HFF-Myc (cell line): ENCODE measurements around the gene IL22RA2.

ENCODE experiments used
- DNase-seq: peaks from one replicate; pipeline ENCODE4 v3.0.0-alpha.2; 2011; ENCODE audit warnings: low read depth; ENCODE audit errors: extremely low read depth
- H3K4me3 ChIP-seq: replicated peaks from 2 replicates; pipeline ENCODE4 v1.5.1; 2011; ENCODE audit warnings: low read depth, mild to moderate bottlenecking, control low read depth, low read length
- TF ChIP-seq, protein P1 (sequence below): IDR thresholded peaks from 2 replicates; pipeline ENCODE4 v1.5.1; 2012; ENCODE audit warnings: mild to moderate bottlenecking, low read depth, low read length, control low read depth; ENCODE audit errors: missing control alignments

The IL22RA2 gene

DNA sequence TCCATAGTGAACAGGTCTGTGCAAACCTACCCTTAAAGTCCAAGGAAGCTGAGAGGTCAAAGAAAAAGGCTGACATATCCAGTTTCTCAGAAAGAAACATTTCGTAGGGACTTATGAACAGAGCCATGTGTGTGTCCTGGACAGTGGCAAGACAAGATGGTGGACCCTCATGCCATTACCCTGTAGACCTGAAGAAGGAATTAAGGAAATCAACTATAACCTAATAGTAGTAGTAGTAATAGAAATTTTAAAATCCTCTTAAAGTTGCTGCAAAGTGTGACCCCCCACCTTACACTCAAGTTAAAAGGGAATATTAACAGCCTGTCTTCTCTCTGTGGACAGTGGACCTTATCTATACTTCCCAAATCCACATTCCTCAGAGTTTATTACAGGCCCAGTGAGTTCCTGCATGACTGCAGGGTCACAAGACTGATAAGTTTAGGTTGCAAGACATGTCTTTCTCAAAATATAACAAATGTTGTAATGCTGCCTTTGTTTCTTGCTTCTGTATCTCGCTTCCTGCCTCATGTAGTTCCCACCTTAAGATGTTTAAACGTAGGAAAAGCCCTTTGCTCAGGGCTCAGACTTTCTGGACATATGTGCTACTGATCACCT, 10.6 kb downstream of the IL22RA2 start:
- TF ChIP-seq, protein P1, sequence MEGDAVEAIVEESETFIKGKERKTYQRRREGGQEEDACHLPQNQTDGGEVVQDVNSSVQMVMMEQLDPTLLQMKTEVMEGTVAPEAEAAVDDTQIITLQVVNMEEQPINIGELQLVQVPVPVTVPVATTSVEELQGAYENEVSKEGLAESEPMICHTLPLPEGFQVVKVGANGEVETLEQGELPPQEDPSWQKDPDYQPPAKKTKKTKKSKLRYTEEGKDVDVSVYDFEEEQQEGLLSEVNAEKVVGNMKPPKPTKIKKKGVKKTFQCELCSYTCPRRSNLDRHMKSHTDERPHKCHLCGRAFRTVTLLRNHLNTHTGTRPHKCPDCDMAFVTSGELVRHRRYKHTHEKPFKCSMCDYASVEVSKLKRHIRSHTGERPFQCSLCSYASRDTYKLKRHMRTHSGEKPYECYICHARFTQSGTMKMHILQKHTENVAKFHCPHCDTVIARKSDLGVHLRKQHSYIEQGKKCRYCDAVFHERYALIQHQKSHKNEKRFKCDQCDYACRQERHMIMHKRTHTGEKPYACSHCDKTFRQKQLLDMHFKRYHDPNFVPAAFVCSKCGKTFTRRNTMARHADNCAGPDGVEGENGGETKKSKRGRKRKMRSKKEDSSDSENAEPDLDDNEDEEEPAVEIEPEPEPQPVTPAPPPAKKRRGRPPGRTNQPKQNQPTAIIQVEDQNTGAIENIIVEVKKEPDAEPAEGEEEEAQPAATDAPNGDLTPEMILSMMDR: no peak
- H3K4me3 ChIP-seq: no peak overlapping the region
- no peak for DNase-seq

DNA sequence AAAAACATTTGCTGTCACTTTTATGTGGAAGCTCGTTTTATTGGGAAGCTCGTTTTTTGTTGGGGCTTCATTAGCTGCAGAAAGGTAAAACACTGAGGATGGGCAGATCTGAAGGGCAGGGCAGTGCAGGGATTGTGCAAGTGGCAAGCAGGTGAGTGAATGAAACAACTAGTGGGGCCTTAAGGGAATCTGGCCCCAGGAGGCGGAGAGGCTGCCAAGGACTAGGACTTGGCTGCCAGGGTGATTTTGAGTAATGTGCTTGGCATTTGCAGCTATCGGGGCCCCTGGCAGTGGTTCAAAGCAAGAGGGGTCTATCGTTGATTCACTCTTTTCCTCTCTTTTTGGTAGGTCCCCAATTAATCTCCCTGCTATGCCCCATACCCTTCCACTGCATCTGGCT, 11.5 kb downstream of the IL22RA2 start:
- no peak for DNase-seq
- TF ChIP-seq, protein P1: no peak
- H3K4me3 ChIP-seq: no peak overlapping the region

DNA sequence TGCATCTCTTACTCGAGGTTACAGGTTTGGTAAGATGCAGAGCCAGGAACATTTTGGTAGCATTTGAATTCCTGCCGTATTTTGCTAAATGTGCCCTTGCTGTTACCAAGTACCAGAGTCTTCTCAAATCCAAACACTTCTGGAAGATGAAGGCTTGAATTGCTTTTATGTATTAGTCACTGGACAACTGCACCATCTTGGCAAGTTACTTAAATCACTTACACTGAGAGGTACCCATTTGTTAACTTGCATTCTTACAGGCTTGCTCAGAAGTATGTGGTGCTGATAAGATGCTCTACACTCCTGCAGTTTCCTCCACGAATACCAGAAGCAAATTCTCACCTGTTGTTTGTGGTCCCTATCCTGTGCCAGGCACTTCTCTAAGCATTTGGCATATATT, 12.7 kb downstream of the IL22RA2 start:
- no peak for DNase-seq
- no peak overlapping the region for H3K4me3 ChIP-seq
- TF ChIP-seq, protein P1: no peak

DNA sequence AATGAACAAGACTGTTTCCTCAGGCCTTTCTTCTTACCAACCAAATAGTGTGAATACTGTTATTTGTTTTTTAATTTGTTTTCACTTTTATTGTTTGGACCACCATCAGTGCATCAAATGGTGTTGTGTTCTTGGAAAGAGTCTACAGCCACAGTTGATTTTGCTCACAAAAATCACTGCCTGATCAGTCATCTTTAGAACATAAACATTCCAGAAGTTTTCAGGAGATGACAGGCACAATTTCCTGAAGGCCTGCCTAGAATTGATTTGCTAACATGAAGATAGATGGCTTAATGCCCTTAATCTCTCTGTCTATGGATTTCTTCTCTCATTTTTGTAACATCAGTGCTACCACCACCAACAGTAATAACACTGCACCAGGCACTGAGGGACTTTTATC, 13.5 kb downstream of the IL22RA2 start:
- no peak for DNase-seq
- TF ChIP-seq, protein P1: no peak
- H3K4me3 ChIP-seq: no peak overlapping the region

DNA sequence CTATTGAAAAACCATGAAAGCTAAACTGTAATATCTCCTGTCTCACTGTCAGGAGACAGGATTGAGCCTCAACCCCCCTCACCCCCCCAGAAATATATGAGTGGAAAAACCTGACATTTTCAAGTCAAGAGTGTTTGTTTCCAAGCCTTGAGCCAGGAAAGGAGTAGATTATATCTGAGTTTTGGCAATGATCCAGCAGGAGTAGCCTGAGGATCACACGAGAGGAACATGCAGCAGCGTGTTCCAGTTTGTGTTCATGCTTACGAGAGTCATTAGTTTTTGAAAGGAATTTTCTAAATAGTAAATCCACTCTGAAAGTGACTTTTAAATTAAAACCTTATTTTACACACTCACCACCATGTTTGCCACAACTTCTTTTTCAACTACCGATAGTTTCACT, 15.8 kb downstream of the IL22RA2 start:
- TF ChIP-seq, protein P1: no peak

DNA sequence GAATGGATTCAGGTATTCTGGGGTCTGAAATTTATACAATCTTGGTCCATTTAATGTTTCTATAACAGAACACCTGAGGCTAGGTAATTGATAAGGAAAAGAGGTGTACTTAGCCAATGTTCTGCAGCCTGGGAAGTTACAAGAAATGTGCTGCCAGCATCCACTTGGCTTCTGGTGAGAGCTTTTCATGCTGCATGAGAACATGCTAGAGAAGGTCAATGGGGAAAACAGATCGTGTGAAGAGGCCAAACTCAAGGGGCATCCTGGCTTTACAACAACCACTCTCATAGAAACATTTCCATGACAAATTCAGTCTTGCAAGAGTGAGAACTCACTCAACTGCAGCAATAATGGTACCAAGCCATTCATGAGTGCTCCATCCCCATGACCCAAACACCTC, 16.8 kb downstream of the IL22RA2 start:
- no peak for DNase-seq
- H3K4me3 ChIP-seq: no peak overlapping the region
- TF ChIP-seq, protein P1: no peak

More for the DNA sequence above, 15.8 kb downstream of the IL22RA2 start:
- no peak for DNase-seq
- H3K4me3 ChIP-seq: no peak overlapping the region

DNA sequence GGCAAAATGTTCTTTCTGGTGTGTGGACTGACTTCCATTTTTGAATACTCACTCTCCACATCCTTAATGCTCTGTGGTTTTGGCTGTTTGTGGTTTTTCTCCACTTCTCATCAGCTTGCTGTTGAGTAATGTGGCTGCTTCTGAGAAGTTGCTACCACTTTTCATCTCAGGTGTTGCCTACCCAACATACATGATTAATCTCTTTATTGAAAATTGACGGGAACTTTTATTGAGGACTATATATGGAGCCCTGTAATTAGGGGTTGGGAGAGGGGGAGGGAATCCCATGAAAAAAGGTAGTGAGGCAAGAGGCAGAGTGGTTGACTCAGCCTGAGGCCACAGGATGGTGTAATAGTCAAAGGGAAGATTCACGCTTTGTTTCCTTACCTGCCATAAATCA, 17.6 kb downstream of the IL22RA2 start:
- DNase-seq: no peak
- H3K4me3 ChIP-seq: no peak overlapping the region
- TF ChIP-seq, protein P1: no peak
